GF-D8 (cell line): ENCODE measurements around the gene RUSC1.
"Not testable (repeated sequence)": the region's sequence is repeated elsewhere in the genome, so short reads cannot be mapped to it uniquely, and the experiment has no call there.

Source experiments
- DNase-seq: peaks from one replicate; lab custom pipeline; 2025; lab: John Stamatoyannopoulos, UW

The RUSC1 gene

GRCh38 chr1:155320661-155321617 lies at the start of gene RUSC1:
Gene RUSC1 (plus strand): TSS chr1:155320894. CDS start chr1:155321774, 880 bp downstream.
- DNase-seq, result no peak

- no peak for DNase-seq
These were observed 48.0 kb upstream of the RUSC1 start for GRCh38 chr1:155272466-155273342.

GRCh38 chr1:155273343-155274245 lies 47.1 kb upstream of the RUSC1 start, which contains the start of gene CLK2:
Gene CLK2 (minus strand): TSS chr1:155273504. CDS start chr1:155270977, 2,527 bp downstream.
- peak; percentile 90 for DNase-seq

- peak; percentile 85 for DNase-seq
These were observed 43.4 kb upstream of the RUSC1 start, which contains the start of gene HCN3 for GRCh38 chr1:155277070-155277901. Gene HCN3 (plus strand): TSS chr1:155277463. CDS start chr1:155277591, 128 bp downstream.

- no peak for DNase-seq
These were observed 42.6 kb upstream of the RUSC1 start for GRCh38 chr1:155277902-155278688.

GRCh38 chr1:155278689-155279160 lies 42.0 kb upstream of the RUSC1 start:
- no peak for DNase-seq

GRCh38 chr1:155279268-155279667 lies 41.4 kb upstream of the RUSC1 start:
- no peak for DNase-seq

- no peak for DNase-seq
These were observed 38.1 kb upstream of the RUSC1 start for GRCh38 chr1:155282488-155283091.

GRCh38 chr1:155284476-155284875 lies 36.2 kb upstream of the RUSC1 start:
- DNase-seq, result no peak

GRCh38 chr1:155285063-155285462 lies 35.6 kb upstream of the RUSC1 start:
- no peak for DNase-seq

GRCh38 chr1:155285631-155286044 lies 35.1 kb upstream of the RUSC1 start:
- no peak for DNase-seq

GRCh38 chr1:155286544-155286943 lies 34.1 kb upstream of the RUSC1 start:
- DNase-seq, result no peak

- no peak for DNase-seq
These were observed 32.6 kb upstream of the RUSC1 start for GRCh38 chr1:155287987-155288543.

GRCh38 chr1:155291006-155291405 lies 29.7 kb upstream of the RUSC1 start:
- DNase-seq, result not testable (repeated sequence)

- DNase-seq, result no peak
These were observed 27.5 kb upstream of the RUSC1 start for GRCh38 chr1:155293086-155293749.

- DNase-seq, result no peak
These were observed 26.0 kb upstream of the RUSC1 start for GRCh38 chr1:155294520-155295182.

GRCh38 chr1:155295183-155295941 lies 25.3 kb upstream of the RUSC1 start:
- no peak for DNase-seq
